GF-D8 (cell line): ENCODE results near the gene TMEM79.
"Not testable (repeated sequence)": the region's sequence is repeated elsewhere in the genome, so short reads cannot be mapped to it uniquely, and the experiment has no call there.

Experiments used
- DNase-seq: peaks from one replicate; lab custom pipeline; 2025; lab: John Stamatoyannopoulos, UW

The TMEM79 gene

GRCh38 chr1:156308078-156308477 lies 24.0 kb downstream of the TMEM79 start:
- no peak for DNase-seq

- peak; percentile 3 for DNase-seq
Measured at GRCh38 chr1:156310962-156311361, 26.8 kb downstream of the TMEM79 start.

- DNase-seq: no peak
Measured at GRCh38 chr1:156316909-156317308, 32.8 kb downstream of the TMEM79 start.

- no peak for DNase-seq
Measured at GRCh38 chr1:156319664-156320063, 35.5 kb downstream of the TMEM79 start.

- no peak for DNase-seq
Measured at GRCh38 chr1:156320560-156320959, 36.4 kb downstream of the TMEM79 start.

GRCh38 chr1:156323179-156323578 lies 39.1 kb downstream of the TMEM79 start:
- DNase-seq: not testable (repeated sequence)

- DNase-seq: no peak
Measured at GRCh38 chr1:156336242-156336641, 52.1 kb downstream of the TMEM79 start.

GRCh38 chr1:156337052-156337887 lies 53.1 kb downstream of the TMEM79 start:
- DNase-seq: no peak

GRCh38 chr1:156337888-156338179 lies 53.7 kb downstream of the TMEM79 start:
- no peak for DNase-seq

GRCh38 chr1:156338180-156338976 lies 54.3 kb downstream of the TMEM79 start, which contains the start of the genes CCT3 and TSACC:
Gene CCT3, minus strand, starts transcription at chr1:156338292. Its CDS starts 108 bp downstream, at chr1:156338184.
Gene TSACC, plus strand, starts transcription at chr1:156338526. Its CDS starts 1,232 bp downstream, at chr1:156339758.
- peak; percentile 98 for DNase-seq
